ENCODE measurements around the gene RHCG. TPM values are rescaled to one million over a fixed set of nuclear protein-coding genes. Genes with fewer than 3 reads are reported as not detected.

Gene RHCG
- total and polyA plus RNA-seq, 5 donors from 2014 or later: not detected

DNA sequence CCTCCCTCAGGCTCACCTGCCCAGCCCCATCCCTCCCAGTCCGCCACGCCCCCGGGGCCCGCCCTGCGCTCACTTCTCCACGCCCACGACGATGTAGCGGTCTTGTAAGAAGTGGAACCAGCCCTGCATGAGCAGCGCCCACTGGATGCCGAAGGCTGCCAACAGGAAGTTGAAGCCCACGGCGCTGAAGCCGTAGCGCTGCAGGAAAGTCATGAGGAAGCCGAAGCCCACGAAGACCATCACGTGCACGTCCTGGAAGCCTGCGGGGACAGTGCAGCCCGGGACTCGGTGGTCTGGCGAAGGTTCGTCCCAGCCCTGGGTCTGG lies 9.7 kb downstream of the RHCG start:
- peak in 1 of 2 donors; percentile 47 for ATAC-seq (ENCODE audit: low read depth in 2 of 2)
- H3K36me3 Mint-ChIP-seq: no peaks in the 10 kb centered on the region
- H3K9me3 Mint-ChIP-seq: peaks cover 0 to 4% (median 0%) of the 10 kb centered on the region in 7 donors
- Histone ChIP-seq H3K36me3 (ENCODE audit: control insufficient read depth, insufficient read depth, low read length) (no peaks in the 10 kb centered on the region), H3K9me3 (ENCODE audit: control insufficient read depth in 2 of 2, low read length in 2 of 2) (no peaks in the 10 kb centered on the region), H3K4me3 (ENCODE audit: low read depth, low read length) (no peak overlapping the region), H3K27me3 (ENCODE audit: control insufficient read depth, insufficient read depth, low read length) (peaks cover 4% of the 10 kb centered on the region), H3K27ac (ENCODE audit: insufficient read depth, low read length, poor library complexity, severe bottlenecking) (no peak overlapping the region), H3K4me1 (ENCODE audit: control insufficient read depth, insufficient read depth, low read length, poor library complexity, severe bottlenecking) (no peaks in the 10 kb centered on the region)
- peaks cover 53% of the 10 kb centered on the region for H3K27me3 Mint-ChIP-seq
- peaks cover 0 to 11% (median 5%) of the 10 kb centered on the region in 4 donors for H3K4me1 Mint-ChIP-seq
- H3K4me3 Mint-ChIP-seq: peak overlapping the region in 1 of 4 donors; percentile 21
- no peak overlapping the region for H3K27ac Mint-ChIP-seq
- peak in 1 of 3 donors; percentile 39 for DNase-seq

DNA sequence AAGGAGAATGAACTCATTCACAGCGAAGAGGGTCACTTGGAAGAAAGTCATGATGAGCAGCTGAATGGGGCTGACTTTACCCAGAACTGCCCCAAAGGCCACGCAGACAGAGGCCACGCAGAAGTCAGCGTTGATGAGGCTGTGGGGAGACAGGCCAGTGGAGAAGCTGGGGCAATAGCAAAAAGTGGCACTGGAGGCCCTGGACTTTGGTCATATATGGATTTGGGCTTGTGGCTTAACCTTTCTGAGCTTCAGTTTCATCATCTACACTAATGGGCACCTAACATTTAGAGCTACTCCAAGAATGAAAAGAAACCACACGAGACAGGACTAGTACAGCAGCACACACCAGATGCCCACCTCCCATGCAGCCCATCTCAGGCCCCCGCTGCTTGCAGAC lies 13.3 kb downstream of the RHCG start:
- H3K4me3 ChIP-seq (ENCODE audit: low read depth, low read length): no peak overlapping the region
- no peaks in the 10 kb centered on the region for H3K9me3 ChIP-seq (ENCODE audit: control insufficient read depth in 2 of 2, low read length in 2 of 2)
- ATAC-seq (ENCODE audit: low read depth in 2 of 2) (no peak), DNase-seq (no peak)
- Mint-ChIP-seq H3K27ac (no peak overlapping the region), H3K9me3 (peaks cover 0 to 2% (median 0%) of the 10 kb centered on the region in 7 donors), H3K4me3 (no peak overlapping the region), H3K36me3 (no peaks in the 10 kb centered on the region), H3K4me1 (peaks cover 0 to 11% (median 5%) of the 10 kb centered on the region in 4 donors), H3K27me3 (peaks cover 42% of the 10 kb centered on the region)
- no peak overlapping the region for H3K27ac ChIP-seq (ENCODE audit: insufficient read depth, low read length, poor library complexity, severe bottlenecking)
- H3K4me1 ChIP-seq (ENCODE audit: control insufficient read depth, insufficient read depth, low read length, poor library complexity, severe bottlenecking): no peaks in the 10 kb centered on the region
- H3K27me3 ChIP-seq (ENCODE audit: control insufficient read depth, insufficient read depth, low read length): peaks cover 5% of the 10 kb centered on the region
- H3K36me3 ChIP-seq (ENCODE audit: control insufficient read depth, insufficient read depth, low read length): no peaks in the 10 kb centered on the region

DNA sequence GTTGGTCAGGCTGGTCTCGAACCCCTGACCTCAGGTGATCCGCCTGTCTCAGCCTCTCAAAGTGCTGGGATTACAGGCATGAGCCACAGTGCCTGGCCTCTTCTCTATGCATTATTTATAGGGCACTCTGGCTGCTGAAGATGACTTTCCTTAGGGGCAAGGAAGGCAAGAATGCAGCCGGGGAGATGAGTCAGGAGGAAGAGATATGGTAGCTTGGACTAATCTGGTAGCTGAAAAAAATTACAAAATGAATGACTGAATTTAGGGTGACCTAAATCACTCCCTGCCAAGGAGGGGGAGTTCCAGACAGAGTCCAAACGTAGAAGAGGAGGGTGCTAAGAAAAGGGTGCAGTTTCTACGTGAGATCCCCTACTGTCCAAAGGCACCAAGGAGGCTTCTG lies 14.2 kb downstream of the RHCG start:
- Histone ChIP-seq H3K9me3 (ENCODE audit: control insufficient read depth in 2 of 2, low read length in 2 of 2) (no peaks in the 10 kb centered on the region), H3K27me3 (ENCODE audit: control insufficient read depth, insufficient read depth, low read length) (peaks cover 4% of the 10 kb centered on the region), H3K27ac (ENCODE audit: insufficient read depth, low read length, poor library complexity, severe bottlenecking) (no peak overlapping the region), H3K36me3 (ENCODE audit: control insufficient read depth, insufficient read depth, low read length) (no peaks in the 10 kb centered on the region), H3K4me3 (ENCODE audit: low read depth, low read length) (no peak overlapping the region), H3K4me1 (ENCODE audit: control insufficient read depth, insufficient read depth, low read length, poor library complexity, severe bottlenecking) (no peaks in the 10 kb centered on the region)
- Mint-ChIP-seq H3K27me3 (peaks cover 37% of the 10 kb centered on the region), H3K4me3 (no peak overlapping the region), H3K27ac (no peak overlapping the region), H3K36me3 (no peaks in the 10 kb centered on the region), H3K9me3 (peaks cover 0 to 2% (median 0%) of the 10 kb centered on the region in 7 donors), H3K4me1 (peaks cover 0 to 9% (median 5%) of the 10 kb centered on the region in 4 donors)
- ATAC-seq (ENCODE audit: low read depth in 2 of 2): no peak
- no peak for DNase-seq

DNA sequence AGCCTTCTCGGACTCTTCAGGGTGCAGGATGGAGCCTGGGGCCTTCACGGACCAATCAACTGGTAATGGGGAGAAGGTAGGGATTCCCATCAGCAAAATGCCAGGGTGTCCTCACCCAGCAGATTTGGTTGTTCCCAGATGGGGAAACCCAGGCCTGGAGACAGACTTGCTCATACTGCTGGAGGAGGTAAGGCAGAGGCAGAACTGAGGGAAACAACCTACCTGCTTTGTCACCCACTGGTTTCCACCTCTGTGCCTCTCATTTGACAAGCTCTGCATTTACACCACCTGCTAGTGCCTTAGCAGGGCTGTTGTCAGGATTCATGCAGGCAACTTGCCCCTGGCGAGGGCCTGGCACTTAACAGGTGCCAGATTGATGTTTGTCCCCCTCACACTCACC lies 15.9 kb downstream of the RHCG start:
- Mint-ChIP-seq H3K4me3 (no peak overlapping the region), H3K27ac (no peak overlapping the region), H3K4me1 (peaks cover 0 to 4% (median under 1%) of the 10 kb centered on the region in 4 donors), H3K36me3 (no peaks in the 10 kb centered on the region), H3K9me3 (peaks cover 0 to 3% (median 0%) of the 10 kb centered on the region in 7 donors), H3K27me3 (peaks cover 27% of the 10 kb centered on the region)
- Histone ChIP-seq H3K4me1 (ENCODE audit: control insufficient read depth, insufficient read depth, low read length, poor library complexity, severe bottlenecking) (no peaks in the 10 kb centered on the region), H3K36me3 (ENCODE audit: control insufficient read depth, insufficient read depth, low read length) (no peaks in the 10 kb centered on the region), H3K4me3 (ENCODE audit: low read depth, low read length) (no peak overlapping the region), H3K9me3 (ENCODE audit: control insufficient read depth in 2 of 2, low read length in 2 of 2) (no peaks in the 10 kb centered on the region), H3K27ac (ENCODE audit: insufficient read depth, low read length, poor library complexity, severe bottlenecking) (no peak overlapping the region), H3K27me3 (ENCODE audit: control insufficient read depth, insufficient read depth, low read length) (peaks cover 4% of the 10 kb centered on the region)
- no peak for DNase-seq
- no peak for ATAC-seq (ENCODE audit: low read depth in 2 of 2)

DNA sequence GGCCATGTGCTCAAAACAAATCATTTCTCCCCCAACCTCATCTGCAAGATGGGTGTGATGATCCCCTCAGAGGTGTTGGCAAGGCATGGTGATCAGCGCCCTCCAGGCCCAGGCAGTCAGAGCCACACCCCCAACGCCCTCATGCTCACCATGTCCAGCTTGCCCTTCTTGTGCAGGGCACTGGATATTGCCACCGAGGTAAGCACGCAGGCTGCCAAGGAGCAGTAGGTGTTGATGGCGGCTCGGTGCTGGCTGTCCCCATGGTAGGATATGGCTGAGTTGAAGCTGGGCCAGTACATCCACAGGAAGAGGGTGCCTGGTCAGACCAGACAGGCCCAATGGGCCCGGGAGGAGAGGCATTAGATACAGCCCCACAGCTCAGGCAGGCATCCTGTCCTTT lies 17.2 kb downstream of the RHCG start:
- no peak overlapping the region for H3K4me3 Mint-ChIP-seq
- ATAC-seq (ENCODE audit: low read depth in 2 of 2) (no peak), DNase-seq (no peak)
- no peak overlapping the region for H3K27ac Mint-ChIP-seq
- H3K9me3 Mint-ChIP-seq: peaks cover 0 to 4% (median 0%) of the 10 kb centered on the region in 7 donors
- no peaks in the 10 kb centered on the region for H3K4me1 ChIP-seq (ENCODE audit: control insufficient read depth, insufficient read depth, low read length, poor library complexity, severe bottlenecking)
- peaks cover 4% of the 10 kb centered on the region for H3K27me3 ChIP-seq (ENCODE audit: control insufficient read depth, insufficient read depth, low read length)
- no peak overlapping the region for H3K4me3 ChIP-seq (ENCODE audit: low read depth, low read length)
- no peaks in the 10 kb centered on the region for H3K36me3 ChIP-seq (ENCODE audit: control insufficient read depth, insufficient read depth, low read length)
- peaks cover 0 to 8% of the 10 kb centered on the region in 2 experiments for H3K9me3 ChIP-seq (ENCODE audit: control insufficient read depth in 2 of 2, low read length in 2 of 2)
- H3K27me3 Mint-ChIP-seq: peaks cover 17% of the 10 kb centered on the region
- H3K36me3 Mint-ChIP-seq: no peaks in the 10 kb centered on the region
- H3K4me1 Mint-ChIP-seq: no peaks in the 10 kb centered on the region
- H3K27ac ChIP-seq (ENCODE audit: insufficient read depth, low read length, poor library complexity, severe bottlenecking): no peak overlapping the region

DNA sequence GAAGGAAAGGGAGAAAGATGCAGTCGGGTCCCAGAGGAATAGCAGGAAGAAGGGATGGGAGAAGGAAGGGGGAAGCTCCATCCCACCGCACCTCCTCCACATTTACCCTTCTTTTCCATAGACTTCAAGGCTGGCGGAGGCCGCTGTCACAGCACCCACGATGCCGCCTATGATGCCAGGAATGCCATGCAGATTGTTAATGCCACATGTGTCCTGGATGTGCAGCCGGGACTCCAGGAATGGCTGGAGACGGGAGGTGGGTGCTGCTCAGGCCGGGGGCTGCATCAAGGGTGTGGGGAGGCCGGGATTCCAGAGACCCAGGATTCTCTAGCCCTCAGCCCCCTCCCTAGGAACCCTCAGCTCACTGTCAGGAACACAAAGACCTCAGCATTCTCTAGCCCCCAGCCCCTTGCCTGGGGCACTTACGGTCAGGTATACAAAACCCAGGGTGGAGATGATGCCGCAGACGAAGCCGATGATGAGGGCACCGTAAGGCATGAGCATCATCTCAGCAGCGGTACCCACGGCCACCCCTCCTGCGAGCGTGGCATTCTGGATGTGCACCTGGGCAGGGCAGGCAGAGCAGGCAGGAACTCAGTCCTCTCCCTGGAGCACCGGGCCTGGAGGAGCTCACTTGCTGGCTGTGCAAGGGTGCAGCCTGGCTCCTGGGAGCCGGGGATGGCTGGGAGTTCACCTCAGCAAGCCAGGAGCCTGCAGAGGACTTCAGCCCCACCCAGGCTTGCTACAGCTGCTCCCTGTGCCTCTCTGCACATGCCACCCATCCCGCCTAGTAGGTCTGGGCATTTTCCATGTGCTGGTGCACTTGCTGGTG lies 18.8 kb downstream of the RHCG start:
- no peaks in the 10 kb centered on the region for H3K4me1 ChIP-seq (ENCODE audit: control insufficient read depth, insufficient read depth, low read length, poor library complexity, severe bottlenecking)
- peaks cover 4% of the 10 kb centered on the region for H3K27me3 ChIP-seq (ENCODE audit: control insufficient read depth, insufficient read depth, low read length)
- Mint-ChIP-seq H3K36me3 (no peaks in the 10 kb centered on the region), H3K9me3 (peaks cover 0 to 4% (median 0%) of the 10 kb centered on the region in 7 donors), H3K27ac (no peak overlapping the region), H3K27me3 (peaks cover 4% of the 10 kb centered on the region), H3K4me1 (no peaks in the 10 kb centered on the region), H3K4me3 (no peak overlapping the region)
- peaks cover 0 to 8% of the 10 kb centered on the region in 2 experiments for H3K9me3 ChIP-seq (ENCODE audit: control insufficient read depth in 2 of 2, low read length in 2 of 2)
- H3K36me3 ChIP-seq (ENCODE audit: control insufficient read depth, insufficient read depth, low read length): no peaks in the 10 kb centered on the region
- no peak for DNase-seq
- no peak for ATAC-seq (ENCODE audit: low read depth in 2 of 2)
- H3K4me3 ChIP-seq (ENCODE audit: low read depth, low read length): no peak overlapping the region
- H3K27ac ChIP-seq (ENCODE audit: insufficient read depth, low read length, poor library complexity, severe bottlenecking): no peak overlapping the region

DNA sequence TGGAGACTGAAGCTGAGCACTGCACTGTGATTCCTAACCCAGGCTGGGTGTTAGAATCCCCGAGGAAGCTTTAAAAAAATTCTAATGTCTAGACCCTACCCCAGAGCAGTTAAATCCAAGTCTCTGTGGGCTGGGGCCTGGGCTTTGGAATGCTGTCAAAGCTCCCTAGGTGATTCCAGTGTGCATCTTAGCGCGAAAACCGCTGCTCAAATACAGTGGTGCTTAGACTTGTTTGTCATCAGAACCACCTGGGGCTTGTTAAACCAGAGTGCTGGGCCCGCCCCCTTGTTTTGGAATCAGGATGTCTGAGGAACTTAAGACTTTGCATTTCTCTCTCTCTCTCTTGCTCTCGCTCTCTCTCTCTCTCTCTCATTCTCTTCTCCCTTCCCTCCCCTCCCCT lies 20.7 kb downstream of the RHCG start:
- DNase-seq: no peak
- H3K27me3 Mint-ChIP-seq: no peaks in the 10 kb centered on the region
- peaks cover 0 to under 1% (median 0%) of the 10 kb centered on the region in 4 donors for H3K4me1 Mint-ChIP-seq
- peaks cover 0 to 8% of the 10 kb centered on the region in 2 experiments for H3K9me3 ChIP-seq (ENCODE audit: control insufficient read depth in 2 of 2, low read length in 2 of 2)
- H3K4me3 ChIP-seq (ENCODE audit: low read depth, low read length): no peak overlapping the region
- peaks cover 7% of the 10 kb centered on the region for H3K27me3 ChIP-seq (ENCODE audit: control insufficient read depth, insufficient read depth, low read length)
- no peak overlapping the region for H3K4me3 Mint-ChIP-seq
- ATAC-seq (ENCODE audit: low read depth in 2 of 2): no peak
- no peaks in the 10 kb centered on the region for H3K36me3 Mint-ChIP-seq
- H3K9me3 Mint-ChIP-seq: peaks cover 0 to 4% (median 0%) of the 10 kb centered on the region in 7 donors
- no peak overlapping the region for H3K27ac ChIP-seq (ENCODE audit: insufficient read depth, low read length, poor library complexity, severe bottlenecking)
- H3K36me3 ChIP-seq (ENCODE audit: control insufficient read depth, insufficient read depth, low read length): no peaks in the 10 kb centered on the region
- peak overlapping the region in 1 of 3 donors; percentile 69 for H3K27ac Mint-ChIP-seq
- H3K4me1 ChIP-seq (ENCODE audit: control insufficient read depth, insufficient read depth, low read length, poor library complexity, severe bottlenecking): no peaks in the 10 kb centered on the region

DNA sequence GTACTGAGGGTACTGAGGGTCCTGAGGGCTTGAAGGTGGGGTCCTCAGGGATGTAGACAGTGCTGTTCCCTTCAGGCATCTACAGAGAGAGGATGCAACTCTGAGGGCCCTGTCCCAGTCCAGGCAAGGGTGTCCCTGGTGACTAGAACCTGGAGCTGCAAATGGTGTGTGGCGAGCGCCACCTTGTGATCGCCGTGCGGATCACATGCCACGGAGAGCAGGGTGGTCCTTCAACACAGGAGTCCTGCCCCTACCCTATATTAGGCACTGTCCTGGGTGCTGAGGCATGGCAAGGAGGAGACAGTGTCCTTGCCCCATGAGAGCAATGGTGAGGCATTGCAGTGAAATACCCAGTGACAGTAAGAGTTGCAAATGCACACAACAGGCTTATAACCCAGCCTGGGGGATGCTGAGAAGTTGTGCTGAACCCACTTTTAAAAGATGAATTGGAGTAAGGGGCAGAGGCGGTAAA lies 23.6 kb downstream of the RHCG start:
- peaks cover 0 to 6% (median 0%) of the 10 kb centered on the region in 7 donors for H3K9me3 Mint-ChIP-seq
- Histone ChIP-seq H3K27ac (ENCODE audit: insufficient read depth, low read length, poor library complexity, severe bottlenecking) (no peak overlapping the region), H3K4me1 (ENCODE audit: control insufficient read depth, insufficient read depth, low read length, poor library complexity, severe bottlenecking) (no peaks in the 10 kb centered on the region), H3K36me3 (ENCODE audit: control insufficient read depth, insufficient read depth, low read length) (no peaks in the 10 kb centered on the region), H3K4me3 (ENCODE audit: low read depth, low read length) (no peak overlapping the region), H3K27me3 (ENCODE audit: control insufficient read depth, insufficient read depth, low read length) (peaks cover 4% of the 10 kb centered on the region), H3K9me3 (ENCODE audit: control insufficient read depth in 2 of 2, low read length in 2 of 2) (peaks cover 0 to 8% of the 10 kb centered on the region in 2 experiments)
- H3K27ac Mint-ChIP-seq: no peak overlapping the region
- H3K36me3 Mint-ChIP-seq: no peaks in the 10 kb centered on the region
- peaks cover 0 to 7% (median 1%) of the 10 kb centered on the region in 4 donors for H3K4me1 Mint-ChIP-seq
- no peak overlapping the region for H3K4me3 Mint-ChIP-seq
- no peak for ATAC-seq (ENCODE audit: low read depth in 2 of 2)
- peaks cover 17% of the 10 kb centered on the region for H3K27me3 Mint-ChIP-seq
- peak in 1 of 3 donors; percentile 42 for DNase-seq
